ENCODE data around the gene CSF3R. TPM values are rescaled to one million over a fixed set of nuclear protein-coding genes. Genes with fewer than 3 reads are reported as not detected.

The CSF3R gene
- polyA plus RNA-seq, 3 donors, result 270 to 1,537 (median 447) TPM

DNA sequence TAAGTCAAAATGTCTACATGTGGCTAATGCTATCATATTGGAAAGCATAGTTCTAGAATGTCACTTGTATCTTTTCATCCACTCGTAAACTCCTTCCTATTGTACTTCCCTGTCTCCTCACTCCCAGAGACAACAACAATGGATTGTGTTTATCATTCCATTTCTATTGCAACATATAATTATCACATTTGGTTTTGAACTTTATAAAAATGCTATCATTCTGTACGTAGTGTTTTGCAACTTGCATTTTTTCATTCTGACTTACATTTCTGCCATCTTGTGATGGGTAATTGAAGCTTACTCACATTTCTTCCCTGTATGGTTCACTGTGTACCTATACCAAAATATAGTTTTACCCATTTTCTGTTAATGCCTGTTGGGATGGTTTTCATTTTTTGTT, 14.5 kb upstream of the CSF3R start:
- TF ChIP-seq CTCF (IDR thresholded peaks at IDR 0.05), result no peak
- Histone ChIP-seq H3K4me2 (replicated peaks; ENCODE audit: extremely low read depth, low read length, poor library complexity, severe bottlenecking) (no peak overlapping the region), H3K4me3 (replicated peaks in 1 of 3; ENCODE audit: low read depth in 2 of 3, low read length in 3 of 3) (no peak overlapping the region), H3K36me3 (replicated peaks in 1 of 2; ENCODE audit: control insufficient read depth in 1 of 2, insufficient read depth in 2 of 2, low read length in 2 of 2) (no peaks in the 10 kb centered on the region), H3K9me3 (replicated peaks in 1 of 2; ENCODE audit: control insufficient read depth in 1 of 2, insufficient read depth in 1 of 2, low read length in 2 of 2) (no peaks in the 10 kb centered on the region), H3K9ac (ENCODE audit: insufficient read depth, low read length, poor library complexity, severe bottlenecking) (no peak overlapping the region), H2AFZ (ENCODE audit: insufficient read depth, low read depth, low read length, poor library complexity, severe bottlenecking) (no peak overlapping the region), H3K27me3 (ENCODE audit: control insufficient read depth in 2 of 2, insufficient read depth in 2 of 2, low read length in 2 of 2) (no peaks in the 10 kb centered on the region), H4K20me1 (ENCODE audit: insufficient read depth, low read length) (no peaks in the 10 kb centered on the region), H3K79me2 (ENCODE audit: insufficient read depth, low read length) (no peaks in the 10 kb centered on the region), H3K4me1 (ENCODE audit: control insufficient read depth in 1 of 2, insufficient read depth in 2 of 2, low read length in 2 of 2) (no peaks in the 10 kb centered on the region), H3K27ac (ENCODE audit: low read depth in 1 of 2, low read length in 2 of 2) (no peak overlapping the region)
- Mint-ChIP-seq H3K4me1 (peaks cover 1% of the 10 kb centered on the region), H3K27ac (no peak overlapping the region), H3K36me3 (no peaks in the 10 kb centered on the region), H3K27me3 (ENCODE audit: low read depth in 3 of 3) (peaks cover 3 to 8% (median 4%) of the 10 kb centered on the region in 3 donors), H3K4me3 (no peak overlapping the region), H3K9me3 (no peaks in the 10 kb centered on the region)
- WGBS (ENCODE audit: insufficient coverage), result no CpG with 5 or more reads among the region's 2 CpGs
- DNase-seq, result no peak
- intact Hi-C loops (cut with micrococcal nuclease), result no loop called here

DNA sequence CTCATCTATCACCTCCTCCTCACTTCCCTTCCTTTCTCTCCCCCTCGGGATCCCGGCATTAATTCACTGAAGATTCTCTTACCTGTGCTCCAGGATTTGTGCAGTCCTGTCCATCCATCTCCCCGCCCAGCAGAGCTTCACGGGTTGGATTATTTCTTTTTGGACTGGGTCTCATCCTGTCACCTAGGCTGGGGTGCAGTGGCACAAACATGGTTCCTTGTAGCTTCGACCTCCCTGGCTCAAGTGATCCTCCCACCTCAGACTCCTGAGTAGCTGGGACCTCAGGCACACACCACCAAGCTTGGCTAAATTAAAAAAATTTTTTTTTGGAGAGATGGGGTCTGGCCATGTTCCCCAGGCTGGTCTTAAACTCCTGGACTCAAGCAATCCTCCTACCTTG, 12.3 kb upstream of the CSF3R start:
- WGBS (ENCODE audit: insufficient coverage), result 91% methylated on average over 4 of the region's 5 CpGs

More for the DNA sequence above, 12.3 kb upstream of the CSF3R start:
- H2AFZ ChIP-seq (ENCODE audit: insufficient read depth, low read depth, low read length, poor library complexity, severe bottlenecking), result no peak overlapping the region
- no peaks in the 10 kb centered on the region for H3K27me3 ChIP-seq (ENCODE audit: control insufficient read depth in 2 of 2, insufficient read depth in 2 of 2, low read length in 2 of 2)
- H3K79me2 ChIP-seq (ENCODE audit: insufficient read depth, low read length), result no peaks in the 10 kb centered on the region
- Mint-ChIP-seq H3K36me3 (no peaks in the 10 kb centered on the region), H3K27ac (peak overlapping the region in 1 of 7 donors; percentile 33), H3K4me1 (peaks cover 9% of the 10 kb centered on the region), H3K9me3 (no peaks in the 10 kb centered on the region), H3K4me3 (no peak overlapping the region), H3K27me3 (ENCODE audit: low read depth in 3 of 3) (peaks cover 3 to 8% (median 6%) of the 10 kb centered on the region in 3 donors)
- H3K9me3 ChIP-seq (replicated peaks in 1 of 2; ENCODE audit: control insufficient read depth in 1 of 2, insufficient read depth in 1 of 2, low read length in 2 of 2), result no peaks in the 10 kb centered on the region
- no peaks in the 10 kb centered on the region for H3K36me3 ChIP-seq (replicated peaks in 1 of 2; ENCODE audit: control insufficient read depth in 1 of 2, insufficient read depth in 2 of 2, low read length in 2 of 2)
- no peak overlapping the region for H3K27ac ChIP-seq (ENCODE audit: low read depth in 1 of 2, low read length in 2 of 2)
- intact Hi-C loops (cut with micrococcal nuclease), result no loop called here
- no peak overlapping the region for H3K4me3 ChIP-seq (replicated peaks in 1 of 3; ENCODE audit: low read depth in 2 of 3, low read length in 3 of 3)
- no peak for TF ChIP-seq CTCF (IDR thresholded peaks at IDR 0.05)
- H3K9ac ChIP-seq (ENCODE audit: insufficient read depth, low read length, poor library complexity, severe bottlenecking), result no peak overlapping the region
- no peaks in the 10 kb centered on the region for H3K4me1 ChIP-seq (ENCODE audit: control insufficient read depth in 1 of 2, insufficient read depth in 2 of 2, low read length in 2 of 2)
- DNase-seq, result no peak
- no peaks in the 10 kb centered on the region for H4K20me1 ChIP-seq (ENCODE audit: insufficient read depth, low read length)
- H3K4me2 ChIP-seq (replicated peaks; ENCODE audit: extremely low read depth, low read length, poor library complexity, severe bottlenecking), result no peak overlapping the region
